ENCODE measurements around the gene UTP4.

- TF ChIP-seq CTCF (IDR thresholded peaks at IDR 0.05) (no peak), POLR2AphosphoS5 (IDR thresholded peaks at IDR 0.05; ENCODE audit: low read depth, low read length) (no peak)
These were observed 57.7 kb downstream of the UTP4 start for GRCh38 chr16:69190046-69190588.

All from Panc1 (cell line).